Lower lobe of right lung (tissue), 2 donors: Measurements from ENCODE around the gene SMC3. TPM values are rescaled to one million over a fixed set of nuclear protein-coding genes. Genes with fewer than 3 reads are reported as not detected.

Experiments
- ATAC-seq, 2 donors: fragments of 200-7000 bp; cut with Tn5 transposase; one replicate each; pipeline ENCODE4 v1.9.1; 2020 to 2022; ENCODE audit warnings: mild to moderate bottlenecking in 2 of 2, moderate library complexity in 2 of 2
- DNase-seq: peaks from one replicate; pipeline ENCODE4 v3.0.0-alpha.2; 2020
- H3K27ac ChIP-seq: fragments of 200-600 bp; one replicate; pipeline ENCODE4 v1.8.0; 2022
- H3K27me3 ChIP-seq: fragments of 200-600 bp; one replicate; pipeline ENCODE4 v1.8.0; 2022; ENCODE audit warnings: low read depth
- H3K36me3 ChIP-seq: fragments of 200-600 bp; one replicate; pipeline ENCODE4 v1.8.0; 2022; ENCODE audit warnings: mild to moderate bottlenecking
- H3K4me1 ChIP-seq: fragments of 200-600 bp; one replicate; pipeline ENCODE4 v1.8.0; 2022
- H3K4me3 ChIP-seq: fragments of 200-600 bp; one replicate; pipeline ENCODE4 v1.8.0; 2022; ENCODE audit warnings: mild to moderate bottlenecking
- H3K9me3 ChIP-seq: fragments of 200-600 bp; one replicate; pipeline ENCODE4 v1.8.0; 2022
- intact Hi-C: fragments of 100-400 bp; cut with DNase I; formaldehyde crosslinking; loops from one replicate; pipeline ENCODE4 v1.11.0; 2022
- long read RNA-seq: library from polyadenylated mRNA; unstranded; transcript quantifications from one replicate; pipeline ENCODE4 v2.0.0, GENCODE V29; 2021
- total RNA-seq: library from RNA; stranded (reverse); fragmentation: NEBNext Ultra II Directional; extraction: Animal tissue kit (Norgen Biotek cat#: 25700); gene quantifications from one replicate; pipeline ENCODE4 v1.2.1, GENCODE V29; 2021
- TF ChIP-seq, protein P1 (sequence below): fragments of 200-600 bp; IDR thresholded peaks from one replicate; pipeline ENCODE4 v1.8.0; 2022; ENCODE audit warnings: antibody characterized with exemption, mild to moderate bottlenecking
- donor health status: DM: no; HTN: yes; CAD: no; lungs with severe emphysema.

SMC3 gene
- 33.2 TPM for total RNA-seq
- long read RNA-seq, full-length matches to known transcripts = 7 of 51 reads
- long read RNA-seq, partial matches to known transcripts = 39 of 51 reads
- long read RNA-seq, other reads (novel, unspliced or antisense) = 5 of 51 reads

DNA sequence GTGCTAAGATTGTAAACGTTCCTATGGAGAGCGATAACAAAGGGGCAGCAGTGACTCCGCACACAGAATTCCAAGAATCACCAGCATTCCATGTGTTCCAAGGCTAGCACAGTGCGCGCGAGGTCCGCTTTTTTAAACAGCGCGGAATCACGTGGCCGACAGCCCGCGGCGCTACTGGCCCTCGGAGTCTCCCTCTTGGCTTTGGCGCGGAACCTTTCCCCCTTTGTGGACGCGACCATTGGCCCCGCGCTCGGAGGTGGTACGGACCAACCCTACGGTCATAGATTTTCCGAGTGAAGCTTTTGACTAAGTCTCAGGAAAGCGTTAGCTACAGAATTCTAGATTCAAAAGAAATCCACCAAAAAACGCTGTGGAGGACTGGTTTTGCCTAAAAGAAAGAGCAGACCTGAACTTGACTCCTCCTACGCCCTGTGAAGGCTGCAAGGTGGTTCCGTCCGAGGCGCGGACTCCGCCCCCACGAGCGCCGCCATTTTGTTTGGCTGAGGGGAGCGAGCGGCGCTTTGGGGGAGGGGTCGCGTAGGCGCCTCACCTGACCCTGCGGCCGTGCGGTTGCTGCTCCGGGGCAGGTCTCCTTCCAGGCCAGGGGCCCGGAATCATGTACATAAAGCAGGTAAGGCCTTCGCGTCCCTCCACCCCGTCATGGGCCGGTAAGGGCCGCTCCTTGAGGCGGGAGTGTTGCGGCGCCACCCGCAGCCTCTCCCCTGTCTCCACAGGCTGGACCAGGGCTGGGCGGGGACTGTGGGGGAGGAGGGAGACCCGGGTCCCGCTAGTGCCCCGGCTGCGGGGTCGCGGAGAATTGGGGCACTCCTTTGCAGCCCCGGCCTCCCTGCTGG is at the start of gene SMC3:
TSS of gene SMC3 (plus strand) at position 495 of the 854 bp plus-strand sequence. CDS start at position 617, 122 bp downstream.
- peak within 1 kb of the TSS; percentile 93 for H3K27ac ChIP-seq
- H3K27me3 ChIP-seq = peaks cover 8% of the 10 kb centered on the region

DNA sequence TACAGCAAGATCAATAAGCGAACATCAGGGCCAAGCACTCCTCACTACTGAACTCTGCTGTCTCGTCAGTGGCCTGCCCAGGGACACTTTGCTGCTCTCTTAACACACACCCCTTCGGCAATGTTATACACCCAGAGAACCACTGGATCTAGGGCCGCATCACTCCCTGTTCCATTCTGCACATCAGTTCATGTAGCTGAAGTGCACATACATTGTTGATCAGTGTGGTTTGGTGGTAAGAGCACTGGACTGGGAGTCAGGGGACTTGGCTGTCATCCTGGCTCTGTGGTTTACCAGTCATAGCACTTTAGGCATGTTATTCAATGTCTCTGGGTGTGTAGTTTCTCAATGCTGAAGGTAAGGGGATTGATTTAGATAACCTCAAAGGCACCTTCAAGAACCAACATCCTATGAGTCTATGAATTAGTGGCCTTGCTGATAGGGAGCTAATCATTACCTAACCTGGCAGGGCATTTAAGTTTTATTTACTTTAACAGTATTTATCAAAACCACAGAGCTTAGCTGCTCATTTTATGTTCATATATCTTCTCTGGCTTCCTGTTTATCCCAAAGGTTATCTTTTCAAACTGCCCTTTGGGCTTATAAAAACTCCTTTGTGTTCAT is 45.0 kb upstream of the SMC3 start:
- Histone ChIP-seq H3K27me3 (no peaks in the 10 kb centered on the region), H3K9me3 (no peaks in the 10 kb centered on the region), H3K27ac (no peak overlapping the region), H3K36me3 (no peaks in the 10 kb centered on the region), H3K4me1 (no peaks in the 10 kb centered on the region), H3K4me3 (no peak overlapping the region)
- intact Hi-C loops = no loop called here
- ATAC-seq = no peak
- DNase-seq = no peak
- TF ChIP-seq, protein P1, sequence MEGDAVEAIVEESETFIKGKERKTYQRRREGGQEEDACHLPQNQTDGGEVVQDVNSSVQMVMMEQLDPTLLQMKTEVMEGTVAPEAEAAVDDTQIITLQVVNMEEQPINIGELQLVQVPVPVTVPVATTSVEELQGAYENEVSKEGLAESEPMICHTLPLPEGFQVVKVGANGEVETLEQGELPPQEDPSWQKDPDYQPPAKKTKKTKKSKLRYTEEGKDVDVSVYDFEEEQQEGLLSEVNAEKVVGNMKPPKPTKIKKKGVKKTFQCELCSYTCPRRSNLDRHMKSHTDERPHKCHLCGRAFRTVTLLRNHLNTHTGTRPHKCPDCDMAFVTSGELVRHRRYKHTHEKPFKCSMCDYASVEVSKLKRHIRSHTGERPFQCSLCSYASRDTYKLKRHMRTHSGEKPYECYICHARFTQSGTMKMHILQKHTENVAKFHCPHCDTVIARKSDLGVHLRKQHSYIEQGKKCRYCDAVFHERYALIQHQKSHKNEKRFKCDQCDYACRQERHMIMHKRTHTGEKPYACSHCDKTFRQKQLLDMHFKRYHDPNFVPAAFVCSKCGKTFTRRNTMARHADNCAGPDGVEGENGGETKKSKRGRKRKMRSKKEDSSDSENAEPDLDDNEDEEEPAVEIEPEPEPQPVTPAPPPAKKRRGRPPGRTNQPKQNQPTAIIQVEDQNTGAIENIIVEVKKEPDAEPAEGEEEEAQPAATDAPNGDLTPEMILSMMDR = no peak

More for the DNA sequence above, at the start of gene SMC3:
- Histone ChIP-seq H3K36me3 (no peaks in the 10 kb centered on the region), H3K9me3 (no peaks in the 10 kb centered on the region), H3K4me3 (peak within 1 kb of the TSS; percentile 97), H3K4me1 (peaks cover 42% of the 10 kb centered on the region)
- TF ChIP-seq, protein P1 = no peak
- peak; percentile 93 for DNase-seq
- intact Hi-C loops = no loop called here
- ATAC-seq = peak; percentile 96 to 98

DNA sequence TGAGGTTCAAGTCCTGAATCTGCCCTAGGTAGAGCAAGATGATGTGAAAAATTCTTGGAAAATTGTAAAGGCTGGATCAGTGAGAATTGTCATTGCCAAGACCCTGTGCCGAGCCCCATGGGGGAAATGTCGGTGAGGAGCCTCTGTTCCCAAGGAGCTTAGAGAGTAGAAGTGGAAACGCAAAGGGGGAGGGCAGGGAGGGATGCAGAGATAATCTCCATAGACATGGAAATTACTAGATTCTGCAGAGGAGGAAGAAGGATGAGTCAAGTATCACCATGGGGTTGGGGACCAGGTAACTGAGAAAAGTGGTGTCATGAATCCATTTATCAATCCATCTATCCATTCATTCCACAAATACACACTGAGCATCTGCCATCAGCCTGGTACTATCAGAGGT is 43.8 kb upstream of the SMC3 start:
- intact Hi-C loops = no loop called here
- TF ChIP-seq, protein P1 = no peak
- H3K27ac ChIP-seq = no peak overlapping the region
- H3K9me3 ChIP-seq = no peaks in the 10 kb centered on the region
- no peak overlapping the region for H3K4me3 ChIP-seq
- no peaks in the 10 kb centered on the region for H3K36me3 ChIP-seq
- ATAC-seq (no peak), DNase-seq (no peak)
- no peaks in the 10 kb centered on the region for H3K27me3 ChIP-seq
- H3K4me1 ChIP-seq = no peaks in the 10 kb centered on the region

DNA sequence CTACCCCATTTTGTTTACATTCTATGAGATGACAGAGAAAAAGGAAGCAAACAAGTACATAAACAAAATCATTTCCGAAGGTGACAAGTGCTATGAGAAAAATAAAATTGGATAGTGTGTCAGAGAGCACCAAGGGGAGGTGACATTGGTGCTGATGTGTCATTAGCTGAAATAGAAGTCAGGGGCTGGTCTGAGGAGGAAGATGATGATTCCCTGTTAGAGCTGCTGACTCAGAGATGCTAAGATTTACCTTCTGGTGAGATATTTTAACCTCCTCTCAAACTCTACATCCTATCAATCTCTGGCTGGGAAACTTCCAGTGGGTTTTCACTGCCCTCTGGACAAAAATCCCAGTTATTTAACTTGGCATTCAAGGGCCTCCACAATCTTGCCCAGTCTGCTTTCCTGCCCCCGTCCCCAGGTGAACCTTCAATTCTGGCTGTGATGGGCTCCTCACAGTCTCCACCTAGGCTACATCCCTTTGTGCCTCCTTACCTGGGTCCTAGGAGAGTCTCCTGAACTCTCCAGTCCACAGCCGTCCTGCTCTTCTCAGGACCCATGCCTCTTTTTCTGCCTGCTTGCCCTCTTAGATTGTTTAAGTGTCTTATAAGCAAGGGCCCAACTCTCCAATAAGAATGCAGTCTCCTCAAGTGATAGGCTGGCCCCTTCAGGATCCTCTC is 43.2 kb upstream of the SMC3 start:
- ATAC-seq = no peak
- no peak for DNase-seq
- H3K36me3 ChIP-seq = no peaks in the 10 kb centered on the region
- intact Hi-C loops = no loop called here
- no peak overlapping the region for H3K27ac ChIP-seq
- H3K4me1 ChIP-seq = peaks cover 5% of the 10 kb centered on the region
- H3K9me3 ChIP-seq = no peaks in the 10 kb centered on the region
- H3K27me3 ChIP-seq = no peaks in the 10 kb centered on the region
- no peak overlapping the region for H3K4me3 ChIP-seq
- TF ChIP-seq, protein P1 = no peak

DNA sequence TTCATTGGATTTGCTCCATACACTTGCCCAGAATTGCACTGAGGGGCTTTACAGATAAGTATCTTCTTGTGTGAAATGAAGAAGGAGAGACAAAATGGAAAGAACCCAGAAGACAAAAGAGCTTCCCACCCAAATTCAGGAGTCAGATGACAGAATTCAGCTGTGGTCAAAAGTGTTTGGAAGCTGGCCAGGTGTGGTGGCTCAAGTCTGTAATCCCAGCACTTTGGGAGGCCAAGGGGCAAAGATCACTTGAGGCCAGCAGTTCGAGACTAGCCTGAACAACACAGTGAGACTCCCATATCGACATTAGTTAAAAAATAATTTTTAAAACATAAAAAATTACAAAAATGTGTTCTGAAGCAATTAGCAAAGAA is 42.6 kb upstream of the SMC3 start:
- Histone ChIP-seq H3K27me3 (no peaks in the 10 kb centered on the region), H3K4me3 (no peak overlapping the region), H3K4me1 (peaks cover 7% of the 10 kb centered on the region), H3K36me3 (no peaks in the 10 kb centered on the region), H3K9me3 (no peaks in the 10 kb centered on the region), H3K27ac (no peak overlapping the region)
- TF ChIP-seq, protein P1 = no peak
- no peak for ATAC-seq
- intact Hi-C loops = no loop called here
- DNase-seq = no peak
